A673 (cell line): Measurements from ENCODE around the gene ADGRB2.

Experiments used
- EZH2 ChIP-seq: fragments of 200-600 bp; sonication (generic); IDR thresholded peaks from 2 replicates; pipeline ENCODE4 v1.6.1; 2017; ENCODE audit warnings: borderline replicate concordance, low read depth, mild to moderate bottlenecking, mixed read lengths, antibody characterized with exemption, low read length; ENCODE audit not compliant: poor library complexity, severe bottlenecking
- TF ChIP-seq, protein P1 (sequence below): fragments of 300-800, 200-600 bp; sonication (generic); conservative IDR thresholded peaks from 2 replicates; pipeline ENCODE4 v1.5.1; 2017; ENCODE audit warnings: low read depth, mild to moderate bottlenecking, antibody characterized with exemption, low read length, moderate library complexity, mixed read lengths

- TF ChIP-seq, protein P1, sequence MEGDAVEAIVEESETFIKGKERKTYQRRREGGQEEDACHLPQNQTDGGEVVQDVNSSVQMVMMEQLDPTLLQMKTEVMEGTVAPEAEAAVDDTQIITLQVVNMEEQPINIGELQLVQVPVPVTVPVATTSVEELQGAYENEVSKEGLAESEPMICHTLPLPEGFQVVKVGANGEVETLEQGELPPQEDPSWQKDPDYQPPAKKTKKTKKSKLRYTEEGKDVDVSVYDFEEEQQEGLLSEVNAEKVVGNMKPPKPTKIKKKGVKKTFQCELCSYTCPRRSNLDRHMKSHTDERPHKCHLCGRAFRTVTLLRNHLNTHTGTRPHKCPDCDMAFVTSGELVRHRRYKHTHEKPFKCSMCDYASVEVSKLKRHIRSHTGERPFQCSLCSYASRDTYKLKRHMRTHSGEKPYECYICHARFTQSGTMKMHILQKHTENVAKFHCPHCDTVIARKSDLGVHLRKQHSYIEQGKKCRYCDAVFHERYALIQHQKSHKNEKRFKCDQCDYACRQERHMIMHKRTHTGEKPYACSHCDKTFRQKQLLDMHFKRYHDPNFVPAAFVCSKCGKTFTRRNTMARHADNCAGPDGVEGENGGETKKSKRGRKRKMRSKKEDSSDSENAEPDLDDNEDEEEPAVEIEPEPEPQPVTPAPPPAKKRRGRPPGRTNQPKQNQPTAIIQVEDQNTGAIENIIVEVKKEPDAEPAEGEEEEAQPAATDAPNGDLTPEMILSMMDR: no peak
- no peak for TF ChIP-seq EZH2
Measured at GRCh38 chr1:31800674-31800967, 36.5 kb upstream of the ADGRB2 start.
